ENCODE data around the gene MSANTD7. TPM values are rescaled to one million over a fixed set of nuclear protein-coding genes. Genes with fewer than 3 reads are reported as not detected.

Gene MSANTD7
- total RNA-seq, 1 experiment from 2014 or later, result 23.1 TPM

- no peaks in the 10 kb centered on the region for H3K79me1 ChIP-seq (ENCODE audit: insufficient read depth, low read depth, low read length, poor library complexity, severe bottlenecking)
- no peak overlapping the region for H2BK20ac ChIP-seq (ENCODE audit: low read depth, low read length, poor library complexity, severe bottlenecking)
- no peak overlapping the region for H3T11ph ChIP-seq (ENCODE audit: low read length)
- H3K23me2 ChIP-seq (ENCODE audit: insufficient read length, low read depth, low read length, poor library complexity, severe bottlenecking), result no peaks in the 10 kb centered on the region
- H3K4ac ChIP-seq (ENCODE audit: low read depth, low read length), result no peak overlapping the region
- no peaks in the 10 kb centered on the region for H3K36me3 Mint-ChIP-seq (ENCODE audit: insufficient read depth in 1 of 3, low read depth in 3 of 3)
- H4K20me1 ChIP-seq (ENCODE audit: control insufficient read depth, insufficient read depth, insufficient read length), result no peaks in the 10 kb centered on the region
- no peaks in the 10 kb centered on the region; a peak in 1 of 5 replicates for H3K9me3 Mint-ChIP-seq
- H3K27ac Mint-ChIP-seq, result no peak overlapping the region
- no peak overlapping the region for H3K4me3 Mint-ChIP-seq
- no peak overlapping the region for H2BK120ac ChIP-seq (ENCODE audit: low read depth, low read length, poor library complexity, severe bottlenecking)
- H3K9ac ChIP-seq (ENCODE audit: extremely low read depth, insufficient read length, low read length), result no peak overlapping the region
- no peak for DNase-seq
- no peak overlapping the region for H3K23ac ChIP-seq (ENCODE audit: insufficient read length, low read depth, low read length)
- H2BK5ac ChIP-seq (ENCODE audit: insufficient read length, low read length), result no peak overlapping the region
- H3K4me1 ChIP-seq (ENCODE audit: insufficient read depth, low read length), result no peaks in the 10 kb centered on the region
- no peak overlapping the region for H4K8ac ChIP-seq (replicated peaks; ENCODE audit: insufficient read length, low read depth, low read length)
- H3K18ac ChIP-seq (ENCODE audit: insufficient read length, low read depth, low read length), result no peak overlapping the region
- no peak overlapping the region for H2BK12ac ChIP-seq (ENCODE audit: insufficient read length, low read depth, low read length)
- no peak overlapping the region for H2AFZ ChIP-seq (ENCODE audit: low read length)
- no peak overlapping the region for H3K56ac ChIP-seq (ENCODE audit: insufficient read length, low read depth, low read length)
- H2BK15ac ChIP-seq (ENCODE audit: low read depth, low read length), result no peak overlapping the region
- peaks cover 13 to 14% of the 10 kb centered on the region in 2 experiments for H3K4me1 Mint-ChIP-seq
- no peak for TF ChIP-seq CTCF (conservative IDR thresholded peaks at IDR 0.05)
- no CpG with 5 or more reads among the region's 1 CpG for WGBS (ENCODE audit: extremely low coverage, insufficient read length, low lambda C conversion rate)
- H3K27me3 ChIP-seq (ENCODE audit: insufficient read depth, low read length), result no peaks in the 10 kb centered on the region
- H4K91ac ChIP-seq (ENCODE audit: insufficient read length, low read depth, low read length), result no peak overlapping the region
- no peaks in the 10 kb centered on the region for H3K9me3 ChIP-seq (ENCODE audit: control insufficient read depth, low read depth, low read length)
- no peak overlapping the region for H4K5ac ChIP-seq (ENCODE audit: insufficient read length, low read depth, low read length)
- H3K27me3 Mint-ChIP-seq (ENCODE audit: low read depth), result peaks cover 11% of the 10 kb centered on the region
- H3K14ac ChIP-seq (ENCODE audit: insufficient read depth, low read length), result no peak overlapping the region
- no peak overlapping the region for H3K4me2 ChIP-seq (ENCODE audit: insufficient read depth, insufficient read length, low read length)
- no peak overlapping the region for H3K27ac ChIP-seq (ENCODE audit: insufficient read length, low read depth, low read length)
- no peak overlapping the region for H2AK5ac ChIP-seq (ENCODE audit: insufficient read length, low read length)
- no peaks in the 10 kb centered on the region for H3K79me2 ChIP-seq (ENCODE audit: insufficient read depth, low read length)
Observed at GRCh38 chr10:14826076-14826829, 11.9 kb upstream of the MSANTD7 start.
